Loucy (cell line): ENCODE measurements around the gene PDE4D.

Source experiments
- H2AFZ ChIP-seq: fragments of 200-600 bp; sonication (generic); 2 replicates; pipeline ENCODE4 v1.6.0; 2016; ENCODE audit warnings: antibody characterized with exemption, mild to moderate bottlenecking, low read length, moderate library complexity
- H3F3A ChIP-seq: fragments of 200-600 bp; 2 replicates; pipeline ENCODE4 v1.6.0; 2016; ENCODE audit warnings: antibody characterized with exemption, low read depth, mild to moderate bottlenecking
- H3K27me3 ChIP-seq: fragments of 200-600 bp; sonication (generic); 2 replicates; pipeline ENCODE4 v1.6.1; 2014; ENCODE audit warnings: low read length, mild to moderate bottlenecking; ENCODE audit not compliant: insufficient read depth, poor library complexity, severe bottlenecking
- H3K36me3 ChIP-seq: fragments of 200-600 bp; sonication (generic); 2 replicates; pipeline ENCODE4 v1.6.1; 2016; ENCODE audit warnings: low read length; ENCODE audit not compliant: insufficient read depth
- H3K4me1 ChIP-seq: fragments of 200-600 bp; sonication (generic); 2 replicates; pipeline ENCODE4 v1.5.1; 2014; ENCODE audit warnings: low read length, mild to moderate bottlenecking; ENCODE audit not compliant: insufficient read depth, poor library complexity, severe bottlenecking
- H3K4me2 ChIP-seq: fragments of 200-600 bp; sonication (generic); 2 replicates; pipeline ENCODE4 v1.6.0; 2014; ENCODE audit warnings: antibody characterized with exemption, low read length, low read depth, mild to moderate bottlenecking; ENCODE audit not compliant: poor library complexity, severe bottlenecking
- H3K4me3 ChIP-seq: fragments of 200-600 bp; sonication (generic); 2 replicates; pipeline ENCODE4 v1.5.1; 2014; ENCODE audit warnings: low read length, mild to moderate bottlenecking, mixed read lengths; ENCODE audit not compliant: poor library complexity, severe bottlenecking
- H3K79me2 ChIP-seq: fragments of 200-600 bp; sonication (generic); 2 replicates; pipeline ENCODE4 v1.6.1; 2014; ENCODE audit warnings: low read length; ENCODE audit not compliant: insufficient read depth
- H3K9ac ChIP-seq: fragments of 200-600 bp; sonication (generic); 2 replicates; pipeline ENCODE4 v1.6.0; 2014; ENCODE audit warnings: mild to moderate bottlenecking, low read depth, low read length, moderate library complexity; ENCODE audit not compliant: poor library complexity, severe bottlenecking
- H3K9me2 ChIP-seq: fragments of 200-600 bp; sonication (generic); replicated peaks from 2 replicates; pipeline ENCODE4 v1.6.1; 2016; ENCODE audit warnings: low read depth, low read length, mixed read lengths
- H3K9me3 ChIP-seq: fragments of 200-600 bp; sonication (generic); 2 replicates; pipeline ENCODE4 v1.6.1; 2014; ENCODE audit warnings: mild to moderate bottlenecking, antibody characterized with exemption, low read length, low read depth; ENCODE audit not compliant: insufficient read depth
- H4K20me1 ChIP-seq: fragments of 200-600 bp; sonication (generic); 2 replicates; pipeline ENCODE4 v1.6.0; 2014; ENCODE audit warnings: antibody characterized with exemption, low read length, mild to moderate bottlenecking; ENCODE audit not compliant: insufficient read depth, poor library complexity, severe bottlenecking
- CTCF ChIP-seq: fragments of 200-600 bp; sonication (generic); conservative IDR thresholded peaks from 2 replicates; pipeline ENCODE4 v1.5.1; 2014; ENCODE audit warnings: mild to moderate bottlenecking, antibody characterized with exemption, low read length
- EZH2phosphoT487 ChIP-seq: fragments of 200-600 bp; IDR thresholded peaks from 2 replicates; pipeline ENCODE4 v1.6.1; 2018; ENCODE audit warnings: antibody characterized with exemption, mild to moderate bottlenecking, moderate library complexity, borderline replicate concordance

The PDE4D gene

DNA sequence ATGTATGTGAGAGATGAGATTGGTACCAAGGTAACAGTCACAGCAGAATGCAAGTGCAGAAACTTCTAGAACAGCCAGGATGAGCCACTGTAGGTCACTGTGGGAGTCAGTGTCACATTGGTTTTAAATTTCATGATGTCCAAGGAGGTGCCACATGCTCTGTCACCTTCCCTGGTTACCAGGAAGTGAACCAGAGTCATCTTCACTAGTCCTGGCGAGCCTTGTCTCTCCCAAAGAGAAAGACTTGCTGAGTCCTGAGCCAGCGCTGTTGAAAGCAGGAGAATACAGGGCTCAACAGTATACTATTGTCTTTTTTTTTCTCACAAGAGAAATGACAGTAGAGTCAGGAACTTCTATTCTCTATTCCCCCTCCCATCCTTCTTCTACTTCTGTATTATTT is 695.2 kb downstream of the PDE4D start:
- Histone ChIP-seq H3K27me3 (no peaks in the 10 kb centered on the region), H3K9me3 (no peaks in the 10 kb centered on the region), H3K9ac (no peak overlapping the region), H3K4me2 (no peak overlapping the region), H3F3A (0 out of 2 replicates have a peak, but pooled peaks cover 4% of the 10 kb centered on the region), H3K4me1 (no peaks in the 10 kb centered on the region), H3K36me3 (no peaks in the 10 kb centered on the region), H4K20me1 (no peaks in the 10 kb centered on the region), H3K4me3 (no peak overlapping the region), H2AFZ (no peak overlapping the region), H3K9me2 (no peaks in the 10 kb centered on the region), H3K79me2 (no peaks in the 10 kb centered on the region)
- TF ChIP-seq EZH2phosphoT487, result no peak
- no peak for TF ChIP-seq CTCF

- no peaks in the 10 kb centered on the region for H3K9me2 ChIP-seq
Measured at GRCh38 chr5:59197911-59198310, 695.6 kb downstream of the PDE4D start.

GRCh38 chr5:59193616-59194319 is 699.8 kb downstream of the PDE4D start:
- TF ChIP-seq EZH2phosphoT487, result no peak
- TF ChIP-seq CTCF, result no peak
- no peak overlapping the region for H3K9ac ChIP-seq
- peaks cover 11% of the 10 kb centered on the region for H3K27me3 ChIP-seq
- H3K36me3 ChIP-seq, result no peaks in the 10 kb centered on the region
- H3F3A ChIP-seq, result no peaks in the 10 kb centered on the region
- peaks cover 1% of the 10 kb centered on the region for H3K4me1 ChIP-seq
- no peak overlapping the region for H3K4me2 ChIP-seq
- no peak overlapping the region for H2AFZ ChIP-seq
- H3K9me2 ChIP-seq, result no peaks in the 10 kb centered on the region
- no peaks in the 10 kb centered on the region for H3K79me2 ChIP-seq
- no peaks in the 10 kb centered on the region for H3K9me3 ChIP-seq
- no peaks in the 10 kb centered on the region for H4K20me1 ChIP-seq
- H3K4me3 ChIP-seq, result no peak overlapping the region

More at GRCh38 chr5:59197911-59198310, 695.6 kb downstream of the PDE4D start:
- Histone ChIP-seq H3K4me2 (no peak overlapping the region), H3K4me1 (no peaks in the 10 kb centered on the region), H3K27me3 (no peaks in the 10 kb centered on the region), H3F3A (0 out of 2 replicates have a peak, but pooled peaks cover 4% of the 10 kb centered on the region), H3K36me3 (no peaks in the 10 kb centered on the region), H3K9me3 (no peaks in the 10 kb centered on the region), H3K4me3 (no peak overlapping the region), H3K79me2 (no peaks in the 10 kb centered on the region), H2AFZ (no peak overlapping the region), H3K9ac (no peak overlapping the region), H4K20me1 (no peaks in the 10 kb centered on the region)
- no peak for TF ChIP-seq EZH2phosphoT487
- no peak for TF ChIP-seq CTCF
